HG02938 (cell line): ENCODE measurements around the gene DPP10.

ENCODE experiments used
- ATAC-seq: cut with Tn5 transposase; IDR thresholded peaks from one replicate; pipeline ENCODE4 v1.9.1; 2021; ENCODE audit warnings: mild to moderate bottlenecking, moderate library complexity; ENCODE audit not compliant: unreplicated experiment

DPP10 gene

GRCh38 chr2:115833196-115833595, 1390.8 kb downstream of the DPP10 start:
- no peak for ATAC-seq

GRCh38 chr2:115838539-115838938, 1396.1 kb downstream of the DPP10 start:
- ATAC-seq: no peak

- no peak for ATAC-seq
Observed at GRCh38 chr2:115842306-115842705, 1399.9 kb downstream of the DPP10 start.

- ATAC-seq: no peak
Observed at GRCh38 chr2:115848192-115848591, 1405.8 kb downstream of the DPP10 start.

- ATAC-seq: no peak
Observed at GRCh38 chr2:115867024-115867423, 1424.6 kb downstream of the DPP10 start.

GRCh38 chr2:115874427-115874826, 1432.0 kb downstream of the DPP10 start:
- no peak for ATAC-seq

- no peak for ATAC-seq
Observed at GRCh38 chr2:115880558-115880957, 1438.1 kb downstream of the DPP10 start.

- no peak for ATAC-seq
Observed at GRCh38 chr2:115887209-115887776, 1444.9 kb downstream of the DPP10 start.
